Stimulated activated CD8-positive, alpha-beta memory T cell treated with anti-CD3 and anti-CD28 coated beads, Interleukin-7, amount 100 ng/mL, for 24 hours (primary cell): ENCODE results near the gene CCL5.

Experiments used
- DNase-seq: peaks from one replicate; pipeline ENCODE4 v3.0.0-alpha.2; 2020; ENCODE audit warnings: low read depth

Gene CCL5

DNA sequence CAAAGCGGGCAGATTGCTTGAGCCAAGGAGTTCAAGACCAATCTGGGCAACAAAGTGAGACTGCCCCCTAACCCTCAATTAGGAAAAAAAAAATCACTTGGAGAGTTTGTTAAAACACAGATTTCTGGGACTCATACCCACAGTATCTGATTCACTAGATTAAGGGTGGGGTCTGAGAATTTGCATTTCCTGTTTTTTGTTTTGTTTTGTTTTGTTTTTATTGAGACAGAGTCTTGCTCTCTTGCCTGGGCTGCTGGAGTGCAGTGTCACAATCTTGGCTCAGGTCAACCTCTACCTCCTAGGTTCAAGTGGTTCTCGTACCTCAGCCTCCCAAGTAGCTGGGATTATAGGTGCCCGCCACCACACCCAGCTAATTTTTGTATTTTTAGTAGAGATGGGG is 12.6 kb downstream of the CCL5 start:
- no peak for DNase-seq

DNA sequence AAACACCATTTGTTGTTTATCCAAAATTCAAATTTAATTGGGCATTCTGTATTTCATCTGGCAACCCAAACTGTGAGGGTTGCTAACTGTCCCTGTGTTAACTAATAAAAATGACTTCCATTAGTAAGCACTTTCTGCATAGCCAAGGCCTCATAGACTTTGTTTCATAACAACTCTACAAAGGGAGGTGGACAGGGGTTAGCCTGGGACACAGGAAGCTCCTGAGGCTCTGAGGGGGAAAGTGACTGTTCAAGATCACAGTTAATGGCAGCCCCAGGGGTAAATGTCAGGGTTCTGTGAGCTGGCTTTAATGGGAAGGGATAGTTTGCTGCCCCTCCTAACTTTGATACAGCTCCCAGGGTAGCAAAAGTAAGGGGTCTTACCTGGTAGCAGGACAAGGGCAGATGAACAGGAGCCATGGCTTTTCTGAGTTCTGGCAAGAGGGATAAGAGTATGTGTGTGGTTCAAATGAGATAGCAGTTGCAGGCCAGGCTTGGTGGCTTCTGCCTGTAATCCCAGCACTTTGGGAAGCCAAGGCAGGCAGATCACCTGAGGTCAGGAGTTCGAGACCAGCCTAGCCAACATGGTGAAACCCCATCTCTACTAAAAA is 13.7 kb downstream of the CCL5 start:
- no peak for DNase-seq

DNA sequence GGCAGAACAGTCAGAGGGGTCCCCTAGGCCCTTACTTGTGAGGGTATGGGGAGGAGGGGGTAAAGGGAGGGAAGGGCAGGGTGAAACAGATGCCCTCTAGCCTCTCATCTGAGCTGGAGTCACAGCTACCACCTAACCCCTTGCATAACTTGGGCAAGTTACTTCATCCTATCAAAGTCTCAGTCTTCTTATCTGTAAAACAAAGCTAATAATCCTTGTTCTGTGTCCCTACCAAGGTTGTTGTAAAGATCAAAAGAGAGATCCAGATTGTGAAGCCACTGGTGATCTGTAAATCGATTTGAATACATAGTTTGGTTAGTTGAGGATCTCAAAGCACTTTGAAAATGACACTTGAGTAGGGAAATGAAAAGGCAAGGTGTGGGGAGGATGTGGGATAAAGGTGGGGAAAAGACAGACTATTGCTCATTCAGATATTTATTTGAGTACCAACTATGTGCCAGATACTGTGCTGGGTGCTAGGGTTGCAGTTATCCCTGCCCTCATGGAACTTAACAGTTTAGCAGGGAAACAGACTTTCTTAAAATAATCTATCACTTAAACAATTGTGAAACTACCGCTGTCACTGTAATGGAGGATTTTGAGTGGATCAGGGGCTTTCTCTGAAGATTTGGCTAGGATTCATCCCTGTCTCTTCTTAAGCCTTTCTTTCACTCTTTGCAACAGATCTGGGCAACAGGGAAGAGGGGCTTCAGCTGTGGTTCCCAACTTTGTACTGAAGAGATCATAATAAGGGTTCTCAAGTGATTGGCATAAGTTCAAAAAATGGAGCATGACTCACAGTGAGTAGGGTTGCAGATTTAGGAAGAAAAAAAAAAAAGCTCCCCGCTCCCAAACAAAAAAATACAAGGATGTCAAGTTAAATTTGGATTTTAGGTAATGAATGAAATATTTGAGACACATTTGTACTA is 14.5 kb downstream of the CCL5 start:
- DNase-seq, result no peak

DNA sequence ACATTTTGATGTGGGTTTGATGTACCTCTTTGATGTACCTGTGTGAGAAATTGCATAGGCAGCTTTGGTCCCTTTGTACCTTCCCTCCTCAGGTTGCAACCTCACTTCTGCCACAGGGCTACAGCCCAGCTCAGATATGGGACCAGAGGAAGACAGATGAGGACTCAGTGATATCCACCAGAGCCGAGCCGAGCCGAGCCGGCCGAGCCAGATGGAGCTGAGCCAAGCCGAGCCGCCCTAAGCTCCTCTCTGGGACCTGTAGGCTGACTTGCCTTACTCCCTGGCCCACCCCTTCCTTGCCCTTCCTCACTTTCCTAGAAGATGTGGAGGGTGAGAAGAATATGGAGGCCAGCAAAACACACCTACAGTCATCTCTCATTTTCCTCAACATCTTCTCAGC is 15.3 kb downstream of the CCL5 start:
- no peak for DNase-seq

DNA sequence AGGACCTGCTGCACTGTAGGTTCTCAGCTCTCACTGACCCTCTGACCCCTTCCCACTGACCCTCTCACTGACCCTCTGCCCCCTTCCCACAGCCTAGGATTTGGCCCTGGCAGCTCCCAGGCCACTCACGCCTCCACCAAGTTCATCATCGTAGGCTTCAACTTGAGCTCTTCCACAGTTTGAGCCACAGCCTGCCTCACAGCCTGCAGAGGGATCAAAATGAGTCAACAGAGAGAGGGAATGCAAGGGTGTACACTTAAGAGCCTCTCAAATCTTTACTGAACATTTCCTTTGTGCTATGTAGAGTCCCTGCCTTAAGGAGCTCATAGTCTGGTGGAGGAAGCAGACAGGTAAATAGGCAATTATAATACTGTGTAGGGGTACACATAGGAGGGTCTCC is 23.6 kb downstream of the CCL5 start:
- DNase-seq, result no peak

DNA sequence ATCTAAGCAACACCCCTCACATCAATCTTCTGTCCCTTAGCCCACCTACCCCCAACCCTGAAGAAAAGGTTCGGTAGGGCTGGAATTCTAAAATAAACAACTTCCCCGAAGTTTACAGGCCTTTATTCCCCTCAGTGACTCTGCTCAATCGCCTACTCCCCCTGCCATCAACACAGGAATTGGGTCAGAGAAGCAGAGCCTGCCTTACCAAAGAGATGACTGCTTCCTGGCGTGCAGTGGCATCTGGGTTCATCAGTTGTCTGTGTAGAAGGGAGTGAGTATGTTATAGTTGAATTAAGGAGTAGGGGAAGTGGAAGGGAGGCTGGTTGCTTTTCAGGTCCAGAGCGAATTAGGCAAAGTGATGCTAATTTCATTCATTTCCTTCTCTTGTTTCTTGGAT is 24.2 kb downstream of the CCL5 start:
- DNase-seq, result no peak

DNA sequence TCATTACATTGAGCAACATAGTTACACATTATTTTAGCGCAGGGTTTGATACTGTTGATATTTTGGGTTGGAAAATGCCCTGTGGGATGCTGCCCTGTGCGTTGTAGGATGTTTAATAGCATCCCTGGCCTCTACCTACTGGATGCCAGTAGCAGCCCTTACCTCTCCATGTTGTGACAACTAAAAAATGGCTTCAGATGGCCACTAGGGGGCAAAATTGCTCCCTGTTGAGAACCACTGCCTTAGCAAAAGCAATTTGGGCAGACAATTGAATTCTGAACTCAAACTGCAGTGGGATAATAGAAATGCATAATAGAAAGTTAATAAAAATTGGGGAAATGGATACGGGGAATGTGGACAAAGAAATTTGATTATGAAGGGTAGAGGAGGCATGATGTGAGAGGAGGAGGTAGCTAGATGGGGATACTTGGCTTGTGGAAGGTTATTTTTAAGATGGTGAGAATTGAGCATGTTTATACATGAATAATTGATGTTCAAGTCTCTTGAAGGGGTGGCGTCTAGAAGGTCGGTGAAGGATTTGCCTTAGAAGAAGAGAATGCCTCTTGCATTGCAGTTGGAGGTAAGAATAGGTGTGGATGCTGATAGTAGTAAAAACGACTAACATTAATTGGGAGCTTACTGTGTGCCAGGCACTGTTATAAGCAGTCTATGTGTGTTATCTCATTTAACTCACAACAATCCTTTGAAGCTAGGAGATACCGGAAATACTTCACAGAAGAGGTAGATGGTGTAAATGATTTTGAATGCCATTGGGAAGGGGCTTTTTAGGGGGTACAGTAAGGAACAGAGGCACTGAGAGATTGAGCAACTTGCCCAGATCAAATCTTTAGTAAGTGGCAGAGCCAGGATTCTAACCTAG is 30.5 kb downstream of the CCL5 start:
- no peak for DNase-seq

DNA sequence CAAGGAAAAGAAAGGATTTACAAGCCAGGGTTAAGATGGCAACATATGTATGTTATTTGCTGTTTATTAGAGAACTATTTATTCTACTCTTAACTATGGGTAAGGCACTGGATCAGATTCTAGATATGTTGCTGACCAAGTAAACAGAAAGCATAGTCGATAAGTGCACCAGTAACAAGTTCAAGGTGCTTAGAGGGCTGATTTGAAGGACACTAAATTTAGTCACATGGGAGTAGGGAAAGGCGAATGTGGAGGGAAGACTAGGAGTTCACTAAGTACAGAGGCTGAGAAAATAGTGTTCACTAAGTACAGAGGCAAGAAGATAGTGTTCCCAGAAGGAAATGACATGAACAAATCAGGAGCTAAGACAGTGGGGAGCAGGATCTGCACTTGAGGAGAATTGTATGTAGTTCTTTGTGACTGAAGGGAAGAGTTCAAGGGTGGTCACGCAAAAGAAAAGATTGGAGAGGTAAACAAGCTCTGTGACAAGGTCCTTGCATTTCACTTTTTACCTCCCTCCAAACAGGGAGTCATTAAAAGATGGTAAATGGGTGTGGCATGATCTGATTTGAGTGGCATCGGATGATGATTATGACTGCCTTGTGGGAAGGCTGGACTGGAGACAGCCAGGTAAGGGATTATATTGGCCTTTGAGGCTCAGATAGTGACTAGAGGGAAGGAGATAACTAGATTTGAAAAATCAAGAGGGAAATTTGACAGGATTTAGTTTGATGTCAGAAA is 32.4 kb downstream of the CCL5 start:
- no peak for DNase-seq

DNA sequence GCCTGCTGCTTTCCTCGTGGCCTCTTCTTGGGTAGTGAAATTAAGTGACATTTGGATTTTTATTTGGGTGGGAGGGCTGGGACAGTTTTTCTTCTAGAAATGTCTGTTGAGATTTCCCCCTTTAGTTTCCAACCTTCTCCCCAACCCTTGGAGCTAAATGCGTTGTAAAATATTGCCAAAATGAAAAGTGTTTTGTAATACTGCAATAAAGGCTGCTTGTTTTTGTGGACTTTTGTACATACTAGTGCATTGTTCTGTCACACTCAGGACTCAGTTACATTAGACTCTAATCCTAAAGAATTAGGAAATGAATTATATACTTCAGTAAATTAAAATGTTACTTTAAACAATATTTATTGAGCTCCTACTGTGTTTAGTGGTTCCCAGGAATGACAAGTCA is 33.2 kb downstream of the CCL5 start:
- DNase-seq, result no peak

DNA sequence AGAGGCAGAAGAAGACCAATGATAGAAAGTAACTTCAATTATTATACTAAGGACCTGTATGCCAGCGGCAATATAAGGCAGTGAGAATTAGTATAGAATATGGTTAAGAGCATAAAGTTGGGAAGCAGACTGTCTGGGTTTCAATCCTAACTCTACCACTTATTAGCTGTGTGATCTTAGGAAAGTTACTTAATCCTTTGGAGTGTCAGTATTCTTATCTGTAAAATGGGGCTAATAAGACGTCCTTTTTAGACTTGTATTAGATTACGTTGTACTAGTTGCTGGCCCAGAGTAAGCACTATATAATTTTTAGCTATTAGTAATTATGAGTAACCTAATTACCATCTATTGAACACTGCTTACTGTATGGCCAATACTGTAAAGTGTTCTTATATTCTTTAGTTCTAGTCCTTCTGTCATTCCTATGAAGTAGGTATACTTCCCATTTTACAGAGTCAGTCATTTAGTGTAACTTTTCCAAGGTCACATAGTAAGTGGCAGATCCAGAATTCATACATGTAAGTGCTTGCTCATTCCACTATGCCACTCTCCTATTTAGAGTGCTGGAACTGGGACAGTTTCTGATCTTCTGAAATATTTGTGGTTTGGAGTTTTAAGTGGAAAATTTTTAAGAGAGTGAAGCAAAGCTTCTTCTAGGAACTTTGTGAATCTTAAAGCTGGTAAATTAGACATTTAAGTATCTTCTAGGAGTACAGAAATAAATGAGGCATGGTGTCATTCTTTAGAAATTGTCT is 33.9 kb downstream of the CCL5 start:
- DNase-seq, result no peak

DNA sequence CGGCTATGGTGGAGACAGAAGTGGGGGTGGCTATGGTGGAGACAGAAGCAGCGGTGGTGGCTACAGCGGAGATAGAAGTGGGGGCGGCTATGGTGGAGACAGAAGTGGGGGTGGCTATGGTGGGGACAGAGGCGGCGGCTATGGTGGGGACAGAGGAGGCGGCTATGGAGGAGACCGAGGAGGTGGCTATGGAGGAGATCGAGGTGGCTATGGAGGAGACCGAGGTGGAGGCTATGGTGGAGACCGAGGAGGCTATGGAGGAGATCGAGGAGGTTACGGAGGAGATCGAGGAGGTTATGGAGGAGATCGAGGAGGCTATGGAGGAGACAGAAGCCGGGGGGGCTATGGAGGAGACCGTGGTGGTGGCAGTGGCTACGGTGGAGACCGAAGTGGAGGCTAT is 35.6 kb downstream of the CCL5 start:
- no peak for DNase-seq

DNA sequence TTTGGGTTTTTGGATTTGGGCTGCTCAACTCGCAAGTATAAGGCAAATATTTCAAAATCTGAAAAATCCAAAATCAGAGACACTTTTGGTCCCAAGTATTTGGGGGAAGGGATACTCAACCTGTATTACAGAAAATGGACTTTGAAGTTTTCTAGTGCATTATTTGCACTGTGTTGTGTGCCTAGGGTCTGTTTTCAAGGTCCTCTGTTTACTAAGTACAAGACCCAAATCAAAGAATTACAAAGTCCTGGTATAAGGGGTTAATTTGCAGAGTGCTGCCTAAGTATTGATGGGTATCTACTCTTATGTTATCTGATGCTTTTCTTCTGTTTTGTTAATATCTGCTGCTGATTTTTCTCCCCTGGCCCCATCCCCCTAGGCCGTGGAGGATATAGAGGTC is 36.5 kb downstream of the CCL5 start:
- DNase-seq, result no peak

DNA sequence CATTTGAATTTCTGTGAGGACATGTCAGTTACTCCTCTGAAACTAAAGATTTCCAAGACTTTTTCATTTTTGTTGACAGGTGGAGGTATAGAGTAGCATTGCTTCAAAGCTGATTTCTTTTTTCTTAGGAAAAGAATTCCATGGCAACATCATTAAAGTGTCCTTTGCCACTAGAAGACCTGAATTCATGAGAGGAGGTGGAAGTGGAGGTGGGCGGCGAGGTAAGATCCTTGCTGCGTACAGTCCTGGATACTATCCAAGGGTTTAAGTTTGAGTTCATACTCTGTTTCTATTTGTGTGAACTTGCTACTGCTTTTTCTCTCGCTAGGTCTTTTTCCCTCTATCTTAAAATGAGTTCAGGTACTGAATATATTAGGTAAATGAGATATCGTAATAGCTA is 37.9 kb downstream of the CCL5 start:
- no peak for DNase-seq

DNA sequence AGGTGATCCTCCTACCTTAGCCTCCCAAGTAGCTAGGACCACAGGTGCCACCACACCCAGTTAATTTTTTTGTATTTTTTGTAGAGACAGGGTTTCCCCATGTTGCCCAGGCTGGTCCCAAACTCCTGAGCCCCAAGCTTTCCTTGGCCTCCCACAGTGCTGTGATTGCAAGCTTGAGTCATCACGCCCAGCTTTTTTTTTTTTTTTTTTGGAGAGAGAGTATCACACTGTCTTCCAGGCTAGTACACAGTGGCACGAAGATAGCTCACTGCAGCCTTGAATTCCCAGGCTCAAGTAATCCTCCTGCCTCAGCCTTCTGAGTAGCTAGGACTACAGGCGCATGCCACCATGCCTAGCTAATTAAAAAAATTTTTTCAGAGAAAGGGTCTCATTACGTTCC is 38.7 kb downstream of the CCL5 start:
- no peak for DNase-seq

DNA sequence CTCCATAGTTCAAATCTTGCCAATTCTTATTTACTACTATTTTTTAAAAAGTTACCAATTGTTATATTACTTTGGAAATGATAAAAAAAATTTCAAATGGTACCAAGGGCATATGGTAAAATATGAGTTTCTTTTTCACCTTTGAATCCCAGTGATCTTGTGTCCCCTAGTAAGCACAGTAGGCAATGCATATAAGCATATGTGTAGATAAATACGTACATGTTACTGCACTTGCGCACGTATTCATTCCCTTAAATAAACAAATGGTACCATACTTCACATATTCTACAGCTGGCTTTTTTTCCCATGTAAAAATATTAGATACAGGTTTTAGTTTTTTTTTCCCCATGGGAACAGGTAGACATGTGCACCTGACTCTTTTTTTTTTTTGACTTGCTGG is 39.1 kb downstream of the CCL5 start:
- DNase-seq, result no peak

DNA sequence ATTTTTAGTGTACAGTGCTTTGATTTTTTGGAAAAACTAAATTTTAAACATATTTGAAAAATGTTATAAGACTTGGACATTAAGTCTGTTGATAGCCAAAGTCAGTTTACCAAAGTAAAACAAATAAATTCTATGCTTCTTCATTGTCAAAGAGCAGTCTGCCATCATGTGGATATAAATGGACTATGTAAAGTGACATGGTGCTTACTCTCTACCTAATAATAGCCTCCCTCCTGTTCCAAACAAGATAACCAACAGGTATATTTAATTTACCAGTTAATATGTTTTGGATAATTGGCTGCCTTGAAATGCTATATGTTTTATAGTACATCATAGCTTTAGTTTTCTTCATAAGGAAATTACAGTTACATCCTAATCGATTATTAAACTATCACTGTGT is 55.0 kb downstream of the CCL5 start:
- no peak for DNase-seq
